ENCODE measurements around the gene COPG1. TPM values are rescaled to one million over a fixed set of nuclear protein-coding genes. Genes with fewer than 3 reads are reported as not detected.

COPG1 gene
- total and polyA plus RNA-seq, 12 donors = 63.7 to 154 (median 96.1) TPM

DNA sequence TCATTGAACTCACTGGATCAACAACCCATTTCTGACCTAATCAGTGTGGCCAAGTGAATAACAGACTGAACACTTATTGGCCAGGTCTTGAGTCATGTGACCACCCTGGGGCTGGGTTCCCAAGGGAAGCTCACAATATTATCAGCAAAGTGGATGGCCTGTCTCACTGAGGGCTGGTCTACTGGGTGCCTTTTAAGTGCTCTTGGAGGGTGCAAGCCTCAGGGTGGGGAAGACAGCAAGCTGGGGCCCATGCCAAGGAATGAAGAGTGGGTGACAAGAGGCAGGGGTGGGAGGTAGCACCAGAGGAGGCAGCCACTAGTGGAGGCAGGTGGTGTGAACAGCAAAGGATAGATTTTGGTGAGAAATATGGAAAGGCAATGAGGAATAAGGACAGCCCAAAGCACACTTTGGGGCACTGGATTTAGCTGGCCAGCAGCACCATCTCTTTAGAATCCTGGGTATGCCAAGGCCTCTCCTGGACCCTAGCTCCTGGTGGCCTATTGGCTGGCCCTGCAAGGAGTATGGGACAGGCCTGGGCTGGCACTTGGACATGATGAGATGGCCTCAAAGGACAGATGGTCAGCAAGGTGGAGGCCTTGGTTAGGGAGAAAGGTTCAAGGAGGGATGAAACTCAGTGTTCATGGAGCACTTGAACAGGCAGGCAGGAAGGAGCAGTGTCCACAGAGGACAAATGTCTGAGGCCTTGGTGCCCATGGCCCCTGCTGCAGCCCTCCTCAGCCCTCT lies 63.4 kb downstream of the COPG1 start:
- intact Hi-C loops (cut with DNase I) = loop anchor here in 3 of 10 donors (2.0 to 10.0 kb wide), 3 partner anchors 34 to 338 kb away; partner anchors contain the start of gene HMCES (in 2 of the 3)
- Histone ChIP-seq H3K4me1 (peaks cover 6 to 35% (median 20%) of the 10 kb centered on the region in 9 donors), H3K27me3 (no peaks in the 10 kb centered on the region), H3K4me3 (no peak overlapping the region), H3K36me3 (no peaks in the 10 kb centered on the region), H3K27ac (peak overlapping the region in 5 of 10 donors; percentile 22 to 98 (median 91)), H3K9me3 (no peaks in the 10 kb centered on the region)
- DNase-seq (no peak), ATAC-seq (no peak)
- TF ChIP-seq CTCF (IDR thresholded peaks at IDR 0.05) = no peak

GRCh38 chr3:129313415-129313664 lies 63.9 kb downstream of the COPG1 start:
- ATAC-seq (no peak), DNase-seq (no peak)
- Histone ChIP-seq H3K27me3 (no peaks in the 10 kb centered on the region), H3K4me3 (no peak overlapping the region), H3K36me3 (no peaks in the 10 kb centered on the region), H3K27ac (peak overlapping the region in 5 of 10 donors; percentile 22 to 98 (median 91)), H3K9me3 (no peaks in the 10 kb centered on the region), H3K4me1 (peaks cover 6 to 36% (median 20%) of the 10 kb centered on the region in 9 donors)
- intact Hi-C loops (cut with DNase I) = loop anchor here in 3 of 10 donors (2.0 to 10.0 kb wide), 3 partner anchors 35 to 339 kb away; partner anchors contain the start of gene HMCES (in 2 of the 3)
- TF ChIP-seq CTCF (IDR thresholded peaks at IDR 0.05) = no peak

DNA sequence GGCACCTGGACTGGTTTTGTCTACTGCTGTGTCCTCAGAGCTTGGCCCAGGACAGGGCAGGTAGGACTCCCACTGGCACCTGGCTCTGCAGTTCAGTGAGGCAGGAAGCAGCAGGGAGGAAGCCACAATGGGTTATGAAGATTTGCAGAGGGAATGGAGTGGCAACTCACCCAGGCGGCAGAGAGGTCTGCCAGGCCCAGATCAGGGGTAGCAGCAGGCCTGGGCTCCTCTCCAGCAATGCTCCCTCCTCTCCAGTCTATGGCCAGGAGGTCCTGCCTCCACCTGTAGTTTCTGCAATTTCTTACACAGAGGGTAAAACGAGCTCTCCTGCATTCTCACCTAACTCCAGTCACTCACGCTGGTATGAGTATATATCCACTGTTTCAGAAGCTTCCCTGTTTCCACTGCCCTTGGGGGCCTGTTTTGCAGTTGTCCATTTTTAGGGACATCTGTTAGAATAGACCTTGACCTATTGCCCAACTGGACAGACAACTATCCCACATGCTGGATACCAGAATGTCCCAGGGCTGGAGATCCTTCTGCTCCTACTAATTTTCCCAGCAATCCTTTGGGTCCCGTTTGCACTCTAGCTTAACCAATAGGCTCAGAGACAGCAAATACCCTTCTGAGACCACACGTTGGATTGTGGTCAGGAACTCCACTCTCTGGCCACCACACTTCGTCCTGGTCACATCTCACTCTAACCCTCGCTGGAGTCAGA lies 64.4 kb downstream of the COPG1 start:
- H3K36me3 ChIP-seq = peaks cover 0 to under 1% (median 0%) of the 10 kb centered on the region in 9 donors
- H3K9me3 ChIP-seq = no peaks in the 10 kb centered on the region
- H3K4me1 ChIP-seq = peaks cover 6 to 36% (median 20%) of the 10 kb centered on the region in 9 donors
- WGBS, 2 donors = 43 to 49% methylated on average over 7 of the region's 7 CpGs
- no peak for DNase-seq
- H3K27me3 ChIP-seq = no peaks in the 10 kb centered on the region
- H3K4me3 ChIP-seq = peak overlapping the region in 9 of 10 donors; percentile 69 to 99 (median 95)
- H3K27ac ChIP-seq = peak overlapping the region; percentile 86 to 98 (median 93)
- peak in 3 of 8 donors; percentile 0 to 2 (median 1) for ATAC-seq
- TF ChIP-seq CTCF (IDR thresholded peaks at IDR 0.05) = no peak
- intact Hi-C loops (cut with DNase I) = loop anchor here in 7 of 10 donors (2.0 to 10.0 kb wide), 3 partner anchors 35 to 339 kb away; partner anchors contain the start of gene HMCES (in 6 of the 7)

DNA sequence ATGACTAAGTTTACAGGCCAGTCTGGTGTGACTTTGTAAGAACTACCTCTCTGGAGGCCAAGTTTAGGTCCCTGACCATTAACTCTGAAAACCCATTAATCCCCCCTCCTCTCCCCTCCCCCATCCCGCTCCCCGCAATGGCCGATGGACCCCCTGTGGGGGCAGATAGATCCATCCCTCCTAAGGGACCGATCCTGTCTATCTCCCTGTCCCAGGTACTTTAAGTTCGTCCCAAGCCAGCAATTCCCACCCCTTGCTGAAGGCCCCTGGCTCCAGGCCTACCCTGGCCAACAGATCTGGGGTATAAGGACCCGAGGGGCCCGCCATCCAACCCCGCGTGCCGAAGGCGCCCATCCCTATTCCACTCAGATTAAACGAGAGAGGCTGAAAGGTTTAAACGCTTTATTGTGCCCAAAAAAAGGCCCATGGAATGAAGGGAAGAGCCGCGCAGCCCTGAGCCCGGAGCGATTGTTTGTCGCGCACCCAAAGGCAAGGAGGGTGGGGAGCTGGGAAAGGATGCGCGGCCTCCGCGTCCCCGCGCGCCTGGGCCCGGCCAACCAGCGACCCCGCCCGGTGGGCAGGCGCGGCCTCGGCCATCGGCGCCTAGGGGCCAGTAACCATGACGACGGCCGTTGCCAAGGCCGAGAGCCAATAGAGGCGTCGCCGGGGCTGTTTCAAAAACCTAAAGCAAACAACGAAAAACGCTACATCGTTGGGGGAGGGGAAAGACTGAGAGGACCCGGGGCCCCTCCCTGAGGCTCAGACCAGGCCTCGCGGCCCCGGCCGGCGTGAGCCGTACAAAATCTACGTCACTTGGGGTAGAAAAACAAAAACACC lies 65.2 kb downstream of the COPG1 start:
- peak; percentile 68 to 89 (median 78) for ATAC-seq
- WGBS, 2 donors = 1 to 3% methylated on average over 53 of the region's 53 CpGs
- Histone ChIP-seq H3K36me3 (peaks cover 0 to 8% (median 0%) of the 10 kb centered on the region in 9 donors), H3K9me3 (no peaks in the 10 kb centered on the region), H3K27ac (peak overlapping the region; percentile 86 to 98 (median 93)), H3K27me3 (no peaks in the 10 kb centered on the region), H3K4me1 (peaks cover 6 to 36% (median 20%) of the 10 kb centered on the region in 9 donors), H3K4me3 (peak overlapping the region; percentile 69 to 99 (median 94))
- TF ChIP-seq CTCF (IDR thresholded peaks at IDR 0.05) = peak in 6 of 9 donors; percentile 33 to 62 (median 42)
- DNase-seq = peak; percentile 89 to 92
- intact Hi-C loops (cut with DNase I) = loop anchor here in 6 of 10 donors (2.0 to 10.0 kb wide), 3 partner anchors 36 to 340 kb away; partner anchors contain the start of gene HMCES (in 5 of the 6)
